Measurements from ENCODE around the gene HMCN1. TPM values are rescaled to one million over a fixed set of nuclear protein-coding genes. Genes with fewer than 3 reads are reported as not detected.

The HMCN1 gene
- total RNA-seq, 2 donors from 2014 or later = 6.5 to 7.4 TPM

- no peak overlapping the region for H3K4me3 Mint-ChIP-seq
Measured at GRCh38 chr1:185906186-185906585, 172.0 kb downstream of the HMCN1 start.

DNA sequence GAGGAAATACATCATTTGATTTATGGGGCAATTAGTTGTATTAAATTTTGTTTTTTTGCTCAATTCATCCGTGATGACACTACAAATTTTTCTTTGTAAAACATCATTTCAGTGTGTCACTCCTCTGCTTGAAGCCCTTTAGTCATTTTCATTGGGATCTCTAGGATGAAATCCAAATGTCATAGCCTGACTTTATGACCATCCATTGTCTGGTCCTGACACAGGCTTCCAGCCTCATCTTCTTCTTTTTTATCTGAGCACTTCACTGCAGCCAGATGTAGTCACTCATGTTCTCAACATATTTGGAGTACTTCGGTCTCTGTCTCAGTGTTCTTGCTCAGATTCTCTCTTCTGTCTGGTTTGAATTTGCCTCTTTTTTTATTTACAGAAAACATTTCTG is 173.1 kb downstream of the HMCN1 start:
- H3K27me3 ChIP-seq (ENCODE audit: control insufficient read depth, insufficient read depth, low read length, poor library complexity, severe bottlenecking) = no peaks in the 10 kb centered on the region
- no peak for DNase-seq
- Mint-ChIP-seq H3K27ac (no peak overlapping the region), H3K4me3 (no peak overlapping the region), H3K27me3 (ENCODE audit: insufficient read depth) (no peaks in the 10 kb centered on the region), H3K4me1 (peaks cover 19% of the 10 kb centered on the region), H3K36me3 (ENCODE audit: low read depth) (no peaks in the 10 kb centered on the region), H3K9me3 (no peaks in the 10 kb centered on the region)
- TF ChIP-seq, protein P1, sequence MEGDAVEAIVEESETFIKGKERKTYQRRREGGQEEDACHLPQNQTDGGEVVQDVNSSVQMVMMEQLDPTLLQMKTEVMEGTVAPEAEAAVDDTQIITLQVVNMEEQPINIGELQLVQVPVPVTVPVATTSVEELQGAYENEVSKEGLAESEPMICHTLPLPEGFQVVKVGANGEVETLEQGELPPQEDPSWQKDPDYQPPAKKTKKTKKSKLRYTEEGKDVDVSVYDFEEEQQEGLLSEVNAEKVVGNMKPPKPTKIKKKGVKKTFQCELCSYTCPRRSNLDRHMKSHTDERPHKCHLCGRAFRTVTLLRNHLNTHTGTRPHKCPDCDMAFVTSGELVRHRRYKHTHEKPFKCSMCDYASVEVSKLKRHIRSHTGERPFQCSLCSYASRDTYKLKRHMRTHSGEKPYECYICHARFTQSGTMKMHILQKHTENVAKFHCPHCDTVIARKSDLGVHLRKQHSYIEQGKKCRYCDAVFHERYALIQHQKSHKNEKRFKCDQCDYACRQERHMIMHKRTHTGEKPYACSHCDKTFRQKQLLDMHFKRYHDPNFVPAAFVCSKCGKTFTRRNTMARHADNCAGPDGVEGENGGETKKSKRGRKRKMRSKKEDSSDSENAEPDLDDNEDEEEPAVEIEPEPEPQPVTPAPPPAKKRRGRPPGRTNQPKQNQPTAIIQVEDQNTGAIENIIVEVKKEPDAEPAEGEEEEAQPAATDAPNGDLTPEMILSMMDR (conservative IDR thresholded peaks at IDR 0.05) = no peak
- no peaks in the 10 kb centered on the region for H3K9me3 ChIP-seq (ENCODE audit: control insufficient read depth, low read length)
- no peaks in the 10 kb centered on the region for H3K36me3 ChIP-seq (ENCODE audit: control insufficient read depth, insufficient read depth, low read length)
- no peak overlapping the region for H3K4me3 ChIP-seq (ENCODE audit: low read length)
- 91 to 100% methylated on average over 1 to 2 of the region's 2 CpGs for WGBS, 2 experiments (ENCODE audit: insufficient coverage in 1 of 2, insufficient read length in 1 of 2)
- no peak overlapping the region for H3K9ac ChIP-seq (ENCODE audit: extremely low read depth, low read length, poor library complexity, severe bottlenecking)
- no peak overlapping the region for H3K27ac ChIP-seq (ENCODE audit: low read depth, low read length)
- H3K4me1 ChIP-seq (ENCODE audit: control insufficient read depth, insufficient read depth, low read length) = no peaks in the 10 kb centered on the region

More at GRCh38 chr1:185906186-185906585, 172.0 kb downstream of the HMCN1 start:
- WGBS, 2 experiments (ENCODE audit: insufficient coverage in 1 of 2, insufficient read length in 1 of 2) = no CpG with 5 or more reads among the region's 1 CpG
- Histone ChIP-seq H3K27me3 (ENCODE audit: control insufficient read depth, insufficient read depth, low read length, poor library complexity, severe bottlenecking) (no peaks in the 10 kb centered on the region), H3K36me3 (ENCODE audit: control insufficient read depth, insufficient read depth, low read length) (no peaks in the 10 kb centered on the region), H3K4me1 (ENCODE audit: control insufficient read depth, insufficient read depth, low read length) (no peaks in the 10 kb centered on the region), H3K4me3 (ENCODE audit: low read length) (no peak overlapping the region), H3K27ac (ENCODE audit: low read depth, low read length) (no peak overlapping the region), H3K9me3 (ENCODE audit: control insufficient read depth, low read length) (no peaks in the 10 kb centered on the region), H3K9ac (ENCODE audit: extremely low read depth, low read length, poor library complexity, severe bottlenecking) (no peak overlapping the region)
- no peak for DNase-seq
- Mint-ChIP-seq H3K4me1 (peaks cover 9% of the 10 kb centered on the region), H3K9me3 (no peaks in the 10 kb centered on the region), H3K27me3 (ENCODE audit: insufficient read depth) (no peaks in the 10 kb centered on the region), H3K36me3 (ENCODE audit: low read depth) (no peaks in the 10 kb centered on the region), H3K27ac (no peak overlapping the region)
- TF ChIP-seq, protein P1 (conservative IDR thresholded peaks at IDR 0.05) = no peak

DNA sequence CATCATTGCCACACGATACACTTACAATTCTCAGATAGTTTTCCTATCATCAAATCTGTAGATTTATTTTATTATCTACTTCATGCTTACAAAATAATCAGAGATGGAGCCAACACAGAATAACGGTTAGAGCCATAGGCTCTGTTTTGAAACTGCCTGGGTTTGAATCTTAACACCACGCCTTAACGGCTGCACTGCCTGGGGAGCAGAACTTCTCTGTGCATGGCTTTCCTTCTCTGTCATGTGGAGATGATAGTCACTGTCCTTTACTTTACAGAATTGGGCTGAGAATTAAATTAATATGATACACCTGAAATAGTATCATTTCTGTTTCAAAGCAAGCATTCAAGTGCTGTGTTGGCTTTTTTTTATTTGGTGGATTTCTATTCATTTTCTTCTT is 177.8 kb downstream of the HMCN1 start:
- H3K27me3 ChIP-seq (ENCODE audit: control insufficient read depth, insufficient read depth, low read length, poor library complexity, severe bottlenecking) = no peaks in the 10 kb centered on the region
- TF ChIP-seq, protein P1 (conservative IDR thresholded peaks at IDR 0.05) = no peak
- H3K27ac ChIP-seq (ENCODE audit: low read depth, low read length) = no peak overlapping the region
- WGBS, 2 experiments (ENCODE audit: insufficient coverage in 1 of 2, insufficient read length in 1 of 2) = 55 to 56% methylated on average over 2 to 4 of the region's 4 CpGs
- peak; percentile 75 for DNase-seq
- H3K4me1 ChIP-seq (ENCODE audit: control insufficient read depth, insufficient read depth, low read length) = peaks cover 9% of the 10 kb centered on the region
- peak overlapping the region; percentile 10 for H3K4me3 ChIP-seq (ENCODE audit: low read length)
- Mint-ChIP-seq H3K4me1 (peaks cover 37% of the 10 kb centered on the region), H3K4me3 (no peak overlapping the region), H3K9me3 (no peaks in the 10 kb centered on the region), H3K36me3 (ENCODE audit: low read depth) (no peaks in the 10 kb centered on the region), H3K27me3 (ENCODE audit: insufficient read depth) (no peaks in the 10 kb centered on the region), H3K27ac (peak overlapping the region; percentile 87)
- peak overlapping the region; percentile 19 for H3K9ac ChIP-seq (ENCODE audit: extremely low read depth, low read length, poor library complexity, severe bottlenecking)
- no peaks in the 10 kb centered on the region for H3K9me3 ChIP-seq (ENCODE audit: control insufficient read depth, low read length)
- no peaks in the 10 kb centered on the region for H3K36me3 ChIP-seq (ENCODE audit: control insufficient read depth, insufficient read depth, low read length)

Measured in endodermal cell (in vitro differentiated cells).